AG04450 (cell line): ENCODE measurements around the gene EIF2B5. TPM values are rescaled to one million over a fixed set of nuclear protein-coding genes. Genes with fewer than 3 reads are reported as not detected.

ENCODE experiments used
- CTCF ChIA-PET: fragments of 300-600, 350-600 bp; formaldehyde crosslinking; extraction: SDS; loops from one replicate; lab custom pipeline; 2022; ENCODE audit warnings: antibody characterized with exemption, inconsistent platforms; lab: Charles Lee
- POLR2A ChIA-PET: fragments of 350-600 bp; formaldehyde crosslinking; extraction: SDS; loops from one replicate; lab custom pipeline; 2021; ENCODE audit warnings: antibody characterized with exemption, inconsistent platforms; lab: Yijun Ruan, JAX
- DNase-seq: peaks from one replicate; pipeline ENCODE4 v3.0.0-alpha.2; 2011; ENCODE audit warnings: low read depth, low spot score
- H3K27ac ChIP-seq: one replicate; pipeline ENCODE4 v1.5.1; 2012; ENCODE audit warnings: low read depth, low read length, control low read depth
- H3K27me3 ChIP-seq: one replicate; pipeline ENCODE4 v1.6.0; 2012; ENCODE audit warnings: low read length; ENCODE audit not compliant: control insufficient read depth, insufficient read depth
- H3K4me3 ChIP-seq: 2 replicates; pipeline ENCODE4 v1.5.1; 2011; ENCODE audit warnings: mild to moderate bottlenecking, low read depth, low read length, control low read depth
- H3K9me3 ChIP-seq: 2 replicates; pipeline ENCODE4 v1.5.1; 2012; ENCODE audit warnings: low read length; ENCODE audit not compliant: control insufficient read depth, insufficient read depth
- polyA plus RNA-seq: library from polyadenylated mRNA; depleted of rRNA; stranded (reverse); fragments of >200 nt; gene quantifications from 2 replicates; pipeline ENCODE4 v1.2.3, GENCODE V29; 2011
- TF ChIP-seq, protein P1 (sequence below): IDR thresholded peaks from 2 replicates; pipeline ENCODE4 v1.5.1; 2011; ENCODE audit warnings: low read depth, low read length, control low read depth, inconsistent platforms

Gene EIF2B5
- polyA plus RNA-seq, 1 experiment, result 29.8 TPM

DNA sequence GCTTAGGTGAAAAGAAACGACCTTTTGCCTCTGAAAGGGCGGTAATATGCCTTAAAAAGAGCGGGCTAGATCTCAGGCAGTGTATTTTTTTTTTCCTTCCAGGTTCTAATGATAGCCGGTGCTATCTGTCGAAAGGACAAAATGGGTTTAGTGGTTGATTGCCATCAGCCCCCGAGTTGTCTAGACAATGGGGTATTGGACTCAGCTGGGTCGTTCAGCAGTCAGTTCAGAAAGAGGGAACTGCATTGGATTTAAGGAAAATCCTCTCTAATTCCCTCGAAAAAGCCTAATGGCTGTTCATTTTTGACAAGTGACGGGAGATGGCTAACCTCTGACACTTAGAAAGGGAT lies 728 bp downstream of the EIF2B5 start:
- no peak for DNase-seq
- Histone ChIP-seq H3K4me3 (peak overlapping the region; percentile 98), H3K9me3 (no peaks in the 10 kb centered on the region), H3K27ac (peak overlapping the region; percentile 57), H3K27me3 (no peaks in the 10 kb centered on the region)
- ChIA-PET CTCF (interaction anchor here (0.6 to 1.8 kb wide), 5 partner anchors 8 to 240 kb away, joined by 3 to 12 read pairs (median 3); no protein-coding TSS in a partner anchor), POLR2A (interaction anchor here (1.3 to 1.9 kb wide), 3 partner anchors 9 to 41 kb away, joined by 5 to 8 read pairs (median 6); no protein-coding TSS in a partner anchor)
- TF ChIP-seq, protein P1, sequence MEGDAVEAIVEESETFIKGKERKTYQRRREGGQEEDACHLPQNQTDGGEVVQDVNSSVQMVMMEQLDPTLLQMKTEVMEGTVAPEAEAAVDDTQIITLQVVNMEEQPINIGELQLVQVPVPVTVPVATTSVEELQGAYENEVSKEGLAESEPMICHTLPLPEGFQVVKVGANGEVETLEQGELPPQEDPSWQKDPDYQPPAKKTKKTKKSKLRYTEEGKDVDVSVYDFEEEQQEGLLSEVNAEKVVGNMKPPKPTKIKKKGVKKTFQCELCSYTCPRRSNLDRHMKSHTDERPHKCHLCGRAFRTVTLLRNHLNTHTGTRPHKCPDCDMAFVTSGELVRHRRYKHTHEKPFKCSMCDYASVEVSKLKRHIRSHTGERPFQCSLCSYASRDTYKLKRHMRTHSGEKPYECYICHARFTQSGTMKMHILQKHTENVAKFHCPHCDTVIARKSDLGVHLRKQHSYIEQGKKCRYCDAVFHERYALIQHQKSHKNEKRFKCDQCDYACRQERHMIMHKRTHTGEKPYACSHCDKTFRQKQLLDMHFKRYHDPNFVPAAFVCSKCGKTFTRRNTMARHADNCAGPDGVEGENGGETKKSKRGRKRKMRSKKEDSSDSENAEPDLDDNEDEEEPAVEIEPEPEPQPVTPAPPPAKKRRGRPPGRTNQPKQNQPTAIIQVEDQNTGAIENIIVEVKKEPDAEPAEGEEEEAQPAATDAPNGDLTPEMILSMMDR, result no peak

DNA sequence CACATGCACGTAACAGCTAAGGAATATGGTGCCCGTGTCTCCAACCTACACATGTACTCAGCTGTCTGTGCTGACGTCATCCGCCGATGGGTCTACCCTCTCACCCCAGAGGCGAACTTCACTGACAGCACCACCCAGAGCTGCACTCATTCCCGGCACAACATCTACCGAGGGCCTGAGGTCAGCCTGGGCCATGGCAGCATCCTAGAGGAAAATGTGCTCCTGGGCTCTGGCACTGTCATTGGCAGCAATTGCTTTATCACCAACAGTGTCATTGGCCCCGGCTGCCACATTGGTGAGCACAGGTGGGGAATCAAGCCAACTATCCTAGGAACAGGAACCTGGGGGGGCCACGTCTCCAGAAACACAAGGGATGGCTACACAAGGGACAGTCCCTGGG lies 5.3 kb downstream of the EIF2B5 start:
- Histone ChIP-seq H3K4me3 (no peak overlapping the region), H3K27ac (no peak overlapping the region), H3K9me3 (no peaks in the 10 kb centered on the region), H3K27me3 (no peaks in the 10 kb centered on the region)
- CTCF ChIA-PET, result interaction anchor here (1.1 kb wide), 1 partner anchor 245 kb away, joined by 7 read pairs; no protein-coding TSS in a partner anchor
- TF ChIP-seq, protein P1, result no peak
- no peak for DNase-seq
- POLR2A ChIA-PET, result no interaction called here

DNA sequence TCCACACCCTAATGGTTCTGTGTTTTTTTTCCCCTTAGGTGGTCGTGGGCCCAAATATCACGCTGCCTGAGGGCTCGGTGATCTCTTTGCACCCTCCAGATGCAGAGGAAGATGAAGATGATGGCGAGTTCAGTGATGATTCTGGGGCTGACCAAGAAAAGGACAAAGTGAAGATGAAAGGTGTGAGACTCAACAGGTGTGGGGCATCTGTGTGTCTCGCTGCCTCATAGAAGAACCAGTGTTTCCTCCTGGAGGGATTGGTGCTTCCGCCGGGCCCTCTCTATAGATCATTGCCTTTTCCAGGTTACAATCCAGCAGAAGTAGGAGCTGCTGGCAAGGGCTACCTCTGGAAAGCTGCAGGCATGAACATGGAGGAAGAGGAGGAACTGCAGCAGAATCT lies 7.0 kb downstream of the EIF2B5 start:
- POLR2A ChIA-PET, result no interaction called here
- TF ChIP-seq, protein P1, result no peak
- no peak for DNase-seq
- no peak overlapping the region for H3K27ac ChIP-seq
- CTCF ChIA-PET, result no interaction called here
- H3K27me3 ChIP-seq, result no peaks in the 10 kb centered on the region
- H3K4me3 ChIP-seq, result no peak overlapping the region
- no peaks in the 10 kb centered on the region for H3K9me3 ChIP-seq

DNA sequence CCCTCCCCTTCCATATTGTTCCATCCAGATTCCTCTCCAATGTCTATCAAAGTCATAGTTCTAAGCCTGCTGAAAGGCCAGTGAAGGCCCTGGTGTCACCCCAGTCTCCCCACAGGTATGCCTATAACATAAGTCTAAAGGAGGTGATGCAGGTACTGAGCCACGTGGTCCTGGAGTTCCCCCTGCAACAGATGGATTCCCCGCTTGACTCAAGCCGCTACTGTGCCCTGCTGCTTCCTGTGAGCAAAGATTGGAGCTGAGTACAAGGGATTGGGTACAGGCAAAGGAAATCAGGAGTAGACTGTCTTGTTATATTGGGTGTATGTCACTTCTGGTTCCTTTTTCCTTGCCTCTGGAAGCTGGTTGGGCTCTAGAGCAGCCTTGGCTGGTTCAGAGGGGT lies 8.2 kb downstream of the EIF2B5 start:
- TF ChIP-seq, protein P1, result no peak
- POLR2A ChIA-PET, result interaction anchor here (0.6 kb wide), 1 partner anchor 48 kb away, joined by 5 read pairs; no protein-coding TSS in a partner anchor
- H3K4me3 ChIP-seq, result no peak overlapping the region
- DNase-seq, result no peak
- no peaks in the 10 kb centered on the region for H3K27me3 ChIP-seq
- H3K9me3 ChIP-seq, result no peaks in the 10 kb centered on the region
- CTCF ChIA-PET, result interaction anchor here (1.3 kb wide), 1 partner anchor 107 kb away, joined by 4 read pairs; the partner anchor contains the start of gene EEF1AKMT4
- H3K27ac ChIP-seq, result no peak overlapping the region

DNA sequence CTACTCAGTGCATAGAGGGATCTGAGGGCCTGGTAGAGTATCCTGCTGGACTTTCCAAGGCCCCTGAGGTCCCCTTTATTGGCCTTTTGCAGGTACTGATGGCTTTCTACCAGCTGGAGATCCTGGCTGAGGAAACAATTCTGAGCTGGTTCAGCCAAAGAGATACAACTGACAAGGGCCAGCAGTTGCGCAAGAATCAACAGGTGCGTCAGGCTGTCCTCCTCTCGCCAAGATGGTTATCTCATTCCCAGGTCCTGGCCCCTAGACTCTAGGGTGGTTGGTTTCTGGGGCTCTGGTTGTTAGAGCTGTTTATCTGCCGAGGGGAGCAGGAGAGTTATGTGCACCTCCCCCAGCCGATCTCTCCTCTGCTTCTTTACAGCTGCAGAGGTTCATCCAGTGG lies 9.3 kb downstream of the EIF2B5 start:
- Histone ChIP-seq H3K27me3 (no peaks in the 10 kb centered on the region), H3K4me3 (no peak overlapping the region), H3K27ac (peak overlapping the region; percentile 39), H3K9me3 (no peaks in the 10 kb centered on the region)
- CTCF ChIA-PET, result interaction anchor here (0.9 to 2.5 kb wide), 6 partner anchors 9 to 249 kb away, joined by 3 to 10 read pairs (median 4); partner anchors contain the start of genes EEF1AKMT4 and EIF2B5
- TF ChIP-seq, protein P1, result no peak
- POLR2A ChIA-PET, result interaction anchor here (1.6 to 2.2 kb wide), 3 partner anchors 10 to 32 kb away, joined by 6 to 9 read pairs (median 8); partner anchors contain the start of genes DVL3 and EIF2B5
- DNase-seq, result no peak
